Suprapubic skin (tissue), 4 donors: ENCODE results near the gene SCUBE1.

ENCODE experiments used
- POLR2A ChIP-seq, 2 donors: fragments of 450-650 bp; IDR thresholded peaks; one replicate each; pipeline ENCODE4 v1.6.1; 2017; ENCODE audit warnings: antibody characterized with exemption in 2 of 2, mild to moderate bottlenecking in 2 of 2, moderate library complexity in 2 of 2
- POLR2AphosphoS5 ChIP-seq, 3 donors: sonication (generic); formaldehyde crosslinking; IDR thresholded peaks; one replicate each; pipeline ENCODE4 v1.6.1; 2017; ENCODE audit warnings: antibody characterized with exemption in 3 of 3
- TF ChIP-seq, protein P1 (sequence below), 2 donors: fragments of 200-600 bp in 1 of 2; fragments of 450-650 bp in 1 of 2; sonication (generic) in 1 of 2; IDR thresholded peaks; one replicate each; pipeline ENCODE4 v1.5.1; 2016 to 2019; ENCODE audit warnings: antibody characterized with exemption in 2 of 2, mild to moderate bottlenecking in 1 of 2, moderate library complexity in 1 of 2

DNA sequence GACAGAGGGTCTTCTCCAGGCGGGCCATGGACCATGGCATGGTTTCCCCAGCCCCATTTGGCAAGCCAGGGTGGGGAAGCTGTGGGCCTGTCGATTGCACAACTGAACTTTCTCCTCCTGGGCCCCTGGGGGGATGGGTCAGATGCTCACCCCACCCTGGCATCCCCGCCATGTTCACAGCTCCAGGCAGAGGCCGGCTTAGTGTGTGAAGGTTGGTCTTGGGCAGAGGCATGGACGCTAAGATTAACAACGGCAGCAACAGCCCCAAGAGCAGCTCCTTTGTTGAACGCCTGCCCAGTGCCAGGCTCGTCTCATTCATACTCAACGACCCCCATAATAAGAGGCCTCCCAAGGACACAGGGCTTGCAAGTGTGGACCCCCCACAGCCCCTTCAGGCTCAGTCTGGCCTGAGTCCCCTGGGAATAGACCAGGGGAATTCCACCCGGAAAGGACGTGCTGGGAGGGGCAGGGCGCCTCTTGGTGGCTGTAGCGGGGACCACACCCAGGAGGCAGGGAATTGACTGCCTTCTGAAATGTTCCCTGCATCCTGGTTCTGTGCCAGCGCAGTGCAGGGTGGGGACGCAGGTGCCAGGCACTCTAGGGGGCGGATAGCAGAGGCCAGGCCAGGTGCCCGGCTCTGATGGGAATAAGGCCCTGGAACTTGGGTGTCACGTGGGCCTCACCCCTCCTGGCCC lies 183.5 kb downstream of the SCUBE1 start:
- TF ChIP-seq, protein P1, sequence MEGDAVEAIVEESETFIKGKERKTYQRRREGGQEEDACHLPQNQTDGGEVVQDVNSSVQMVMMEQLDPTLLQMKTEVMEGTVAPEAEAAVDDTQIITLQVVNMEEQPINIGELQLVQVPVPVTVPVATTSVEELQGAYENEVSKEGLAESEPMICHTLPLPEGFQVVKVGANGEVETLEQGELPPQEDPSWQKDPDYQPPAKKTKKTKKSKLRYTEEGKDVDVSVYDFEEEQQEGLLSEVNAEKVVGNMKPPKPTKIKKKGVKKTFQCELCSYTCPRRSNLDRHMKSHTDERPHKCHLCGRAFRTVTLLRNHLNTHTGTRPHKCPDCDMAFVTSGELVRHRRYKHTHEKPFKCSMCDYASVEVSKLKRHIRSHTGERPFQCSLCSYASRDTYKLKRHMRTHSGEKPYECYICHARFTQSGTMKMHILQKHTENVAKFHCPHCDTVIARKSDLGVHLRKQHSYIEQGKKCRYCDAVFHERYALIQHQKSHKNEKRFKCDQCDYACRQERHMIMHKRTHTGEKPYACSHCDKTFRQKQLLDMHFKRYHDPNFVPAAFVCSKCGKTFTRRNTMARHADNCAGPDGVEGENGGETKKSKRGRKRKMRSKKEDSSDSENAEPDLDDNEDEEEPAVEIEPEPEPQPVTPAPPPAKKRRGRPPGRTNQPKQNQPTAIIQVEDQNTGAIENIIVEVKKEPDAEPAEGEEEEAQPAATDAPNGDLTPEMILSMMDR (IDR thresholded peaks at IDR 0.05) = peak; percentile 23 to 56
- TF ChIP-seq POLR2AphosphoS5 (IDR thresholded peaks at IDR 0.05) (no peak), POLR2A (IDR thresholded peaks at IDR 0.05) (no peak)
